Endodermal cell (in vitro differentiated cells): ENCODE measurements around the gene PRKACA. TPM values are rescaled to one million over a fixed set of nuclear protein-coding genes. Genes with fewer than 3 reads are reported as not detected.
A peak's percentile ranks its signal among the peaks of the same experiment; 100 is the strongest.
"Not testable (repeated sequence)": the region's sequence is repeated elsewhere in the genome, so short reads cannot be mapped to it uniquely, and the experiment has no call there.

Source experiments
- DNase-seq: peaks from one replicate; pipeline ENCODE4 v3.0.0-alpha.2; 2017
- H3K27ac ChIP-seq: 2 replicates; pipeline ENCODE4 v1.5.1; 2013; ENCODE audit warnings: mild to moderate bottlenecking, low read depth, low read length, moderate library complexity
- H3K27me3 ChIP-seq: 2 replicates; pipeline ENCODE4 v1.6.1; 2013; ENCODE audit warnings: mild to moderate bottlenecking, low read length, moderate library complexity; ENCODE audit not compliant: insufficient read depth, control insufficient read depth, poor library complexity, severe bottlenecking
- H3K36me3 ChIP-seq: 2 replicates; pipeline ENCODE4 v1.7.0; 2013; ENCODE audit warnings: mild to moderate bottlenecking, low read length, moderate library complexity; ENCODE audit not compliant: control insufficient read depth, insufficient read depth
- H3K4me1 ChIP-seq: one replicate; pipeline ENCODE4 v1.7.0; 2013; ENCODE audit warnings: low read length; ENCODE audit not compliant: control insufficient read depth, insufficient read depth
- H3K4me3 ChIP-seq: 2 replicates; pipeline ENCODE4 v1.5.1; 2013; ENCODE audit warnings: mild to moderate bottlenecking, low read length, moderate library complexity
- H3K9ac ChIP-seq: 2 replicates; pipeline ENCODE4 v1.6.1; 2013; ENCODE audit warnings: mild to moderate bottlenecking, low read length, moderate library complexity; ENCODE audit not compliant: poor library complexity, severe bottlenecking; ENCODE audit errors: extremely low read depth
- H3K9me3 ChIP-seq: 2 replicates; pipeline ENCODE4 v1.6.1; 2013; ENCODE audit warnings: mild to moderate bottlenecking, low read length, moderate library complexity; ENCODE audit not compliant: control insufficient read depth
- H3K27ac Mint-ChIP-seq: 2 replicates; pipeline ENCODE4 v1.8.0; 2020; ENCODE audit warnings: mixed read lengths
- H3K27me3 Mint-ChIP-seq: 2 replicates; pipeline ENCODE4 v1.8.0; 2021; ENCODE audit warnings: mild to moderate bottlenecking, mixed read lengths; ENCODE audit not compliant: insufficient read depth
- H3K36me3 Mint-ChIP-seq: 2 replicates; pipeline ENCODE4 v1.8.0; 2020; ENCODE audit warnings: low read depth, mixed read lengths
- H3K4me1 Mint-ChIP-seq: 2 replicates; pipeline ENCODE4 v1.8.0; 2020; ENCODE audit warnings: mixed read lengths
- H3K4me3 Mint-ChIP-seq: 2 replicates; pipeline ENCODE4 v1.8.0; 2020; ENCODE audit warnings: mild to moderate bottlenecking, moderate library complexity, mixed read lengths
- H3K9me3 Mint-ChIP-seq: 2 replicates; pipeline ENCODE4 v1.8.0; 2020; ENCODE audit warnings: mild to moderate bottlenecking, mixed read lengths
- WGBS, 2 experiments: methylation state at CpG; one replicate each; pipeline versions ENCODE4 v1.1.5 to v1.1.7; 2013; ENCODE audit warnings: missing lambda C conversion rate in 2 of 2, mixed read lengths in 1 of 2; ENCODE audit not compliant: insufficient coverage in 1 of 2, insufficient read length in 1 of 2; 5-methylcytosine and 5-hydroxymethylcytosine counted together
- total RNA-seq, 2 donors: library from RNA; stranded (reverse); fragmentation: NEBNext Ultra II Directional in 1 of 2; extraction: Animal tissue kit (Norgen Biotek cat#: 25700) in 1 of 2; gene quantifications; 2 replicates in 1 of 2; 3 replicates in 1 of 2; pipeline ENCODE4 v1.2.1, GENCODE V29; 2021
- TF ChIP-seq, protein P1 (sequence below): fragments of 200-600 bp; sonication (generic); conservative IDR thresholded peaks from 2 replicates; pipeline ENCODE4 v1.5.0; 2021; ENCODE audit warnings: antibody characterized with exemption, mild to moderate bottlenecking

The PRKACA gene
- total RNA-seq, 2 donors from 2014 or later = 62.1 to 73.8 TPM

DNA sequence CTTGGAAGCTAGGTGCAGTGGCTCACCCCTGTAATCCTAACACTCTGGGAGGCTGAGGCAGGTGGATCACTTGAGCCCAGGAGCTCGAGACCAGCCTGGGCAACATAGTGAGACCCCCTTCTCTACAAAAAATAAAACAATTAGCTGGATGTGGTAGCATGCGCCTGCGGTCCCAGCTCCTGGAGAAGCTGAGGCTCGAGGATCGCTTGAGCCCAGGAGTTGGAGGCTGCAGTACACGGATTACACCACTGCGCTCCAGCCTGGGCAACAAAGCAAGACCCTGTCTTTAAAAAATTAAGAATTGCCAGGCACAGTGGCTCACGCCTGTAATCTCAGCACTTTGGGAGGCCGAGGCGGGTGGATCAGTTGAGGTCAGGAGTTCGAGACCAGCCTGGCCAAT is 66.6 kb downstream of the PRKACA start:
- H3K4me3 ChIP-seq, H3K27ac ChIP-seq, H3K9ac ChIP-seq, H3K27me3 ChIP-seq, H3K4me1 Mint-ChIP-seq, H3K36me3 ChIP-seq, H3K4me3 Mint-ChIP-seq, H3K27ac Mint-ChIP-seq, H3K9me3 Mint-ChIP-seq, H3K4me1 ChIP-seq, DNase-seq, H3K9me3 ChIP-seq: not testable (repeated sequence)
- peaks cover 33% of the 10 kb centered on the region for H3K36me3 Mint-ChIP-seq
- WGBS, 2 experiments = 86 to 96% methylated on average over 11 of the region's 11 CpGs
- peaks cover 17% of the 10 kb centered on the region for H3K27me3 Mint-ChIP-seq
- TF ChIP-seq, protein P1, sequence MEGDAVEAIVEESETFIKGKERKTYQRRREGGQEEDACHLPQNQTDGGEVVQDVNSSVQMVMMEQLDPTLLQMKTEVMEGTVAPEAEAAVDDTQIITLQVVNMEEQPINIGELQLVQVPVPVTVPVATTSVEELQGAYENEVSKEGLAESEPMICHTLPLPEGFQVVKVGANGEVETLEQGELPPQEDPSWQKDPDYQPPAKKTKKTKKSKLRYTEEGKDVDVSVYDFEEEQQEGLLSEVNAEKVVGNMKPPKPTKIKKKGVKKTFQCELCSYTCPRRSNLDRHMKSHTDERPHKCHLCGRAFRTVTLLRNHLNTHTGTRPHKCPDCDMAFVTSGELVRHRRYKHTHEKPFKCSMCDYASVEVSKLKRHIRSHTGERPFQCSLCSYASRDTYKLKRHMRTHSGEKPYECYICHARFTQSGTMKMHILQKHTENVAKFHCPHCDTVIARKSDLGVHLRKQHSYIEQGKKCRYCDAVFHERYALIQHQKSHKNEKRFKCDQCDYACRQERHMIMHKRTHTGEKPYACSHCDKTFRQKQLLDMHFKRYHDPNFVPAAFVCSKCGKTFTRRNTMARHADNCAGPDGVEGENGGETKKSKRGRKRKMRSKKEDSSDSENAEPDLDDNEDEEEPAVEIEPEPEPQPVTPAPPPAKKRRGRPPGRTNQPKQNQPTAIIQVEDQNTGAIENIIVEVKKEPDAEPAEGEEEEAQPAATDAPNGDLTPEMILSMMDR = peak; percentile 30

DNA sequence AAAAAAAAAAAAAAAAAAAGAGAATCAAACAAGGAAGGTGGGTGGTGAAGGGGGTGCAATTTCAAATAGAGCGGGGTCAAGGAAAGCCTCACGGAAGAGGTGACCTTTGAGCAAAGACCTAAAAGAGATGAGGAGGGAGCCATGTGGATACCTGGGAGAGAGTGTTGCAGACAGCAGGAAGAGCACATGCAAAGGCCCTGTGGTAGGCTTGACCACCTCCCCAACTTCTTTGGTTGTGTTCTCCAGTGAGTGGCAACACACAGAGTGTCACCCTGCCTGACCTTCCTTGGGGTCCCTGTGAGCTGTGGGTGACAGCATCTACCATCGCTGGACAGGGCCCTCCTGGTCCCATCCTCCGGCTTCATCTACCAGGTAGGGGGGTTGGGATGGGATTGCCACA is 67.0 kb downstream of the PRKACA start:
- TF ChIP-seq, protein P1 = no peak
- no peak overlapping the region for H3K4me3 Mint-ChIP-seq
- H3K9me3 ChIP-seq = no peaks in the 10 kb centered on the region

DNA sequence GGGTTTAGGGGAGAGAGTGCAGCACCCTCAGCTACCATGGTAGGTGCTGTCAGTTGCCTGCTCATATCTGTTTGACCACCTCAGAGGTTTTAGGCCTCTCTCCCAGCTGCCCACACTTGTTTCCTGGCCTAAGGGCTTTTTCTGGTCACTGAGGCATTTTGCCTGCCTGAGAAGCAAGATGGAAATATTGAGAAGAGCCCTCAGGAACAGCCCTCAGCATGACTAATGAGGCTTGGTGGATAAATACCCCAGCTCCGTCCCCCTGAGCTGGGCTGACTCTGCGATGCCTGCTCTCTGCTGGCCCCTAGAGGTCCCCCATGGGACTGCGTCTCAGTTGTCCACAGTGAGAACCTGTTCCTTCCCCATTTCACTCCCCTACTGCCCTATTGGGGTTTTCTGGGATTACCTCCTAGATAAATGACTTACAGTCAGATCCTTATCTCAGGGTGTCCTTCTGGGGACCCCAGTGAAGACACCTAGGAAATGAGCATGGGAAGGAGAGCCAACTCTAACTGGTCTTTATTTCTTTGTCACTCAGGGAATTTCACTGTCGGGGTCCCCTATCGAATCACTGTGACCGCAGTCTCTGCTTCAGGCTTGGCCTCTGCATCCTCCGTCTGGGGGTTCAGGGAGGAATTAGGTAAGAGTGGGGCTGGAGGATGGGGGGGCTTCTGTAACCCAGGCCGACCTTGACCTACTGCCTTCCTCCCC is 69.0 kb downstream of the PRKACA start:
- Mint-ChIP-seq H3K36me3 (peaks cover 35% of the 10 kb centered on the region), H3K4me1 (no peaks in the 10 kb centered on the region), H3K9me3 (peaks cover 5% of the 10 kb centered on the region), H3K27me3 (peaks cover 2% of the 10 kb centered on the region), H3K4me3 (no peak overlapping the region), H3K27ac (no peak overlapping the region)
- Histone ChIP-seq H3K36me3 (peaks cover 8% of the 10 kb centered on the region), H3K4me1 (no peaks in the 10 kb centered on the region), H3K4me3 (no peak overlapping the region), H3K27ac (no peak overlapping the region), H3K9me3 (no peaks in the 10 kb centered on the region), H3K27me3 (no peaks in the 10 kb centered on the region), H3K9ac (no peak overlapping the region)
- DNase-seq = peak; percentile 95
- TF ChIP-seq, protein P1 = peak; percentile 94
- WGBS, 2 experiments = 64 to 75% methylated on average over 3 to 7 of the region's 8 CpGs

More for the DNA sequence above, 67.0 kb downstream of the PRKACA start:
- Mint-ChIP-seq H3K27me3 (peaks cover 15% of the 10 kb centered on the region), H3K27ac (no peak overlapping the region), H3K9me3 (peaks cover 5% of the 10 kb centered on the region), H3K36me3 (peaks cover 35% of the 10 kb centered on the region), H3K4me1 (no peaks in the 10 kb centered on the region)
- Histone ChIP-seq H3K4me1 (no peaks in the 10 kb centered on the region), H3K27ac (no peak overlapping the region), H3K9ac (no peak overlapping the region), H3K36me3 (peaks cover 8% of the 10 kb centered on the region), H3K27me3 (no peaks in the 10 kb centered on the region), H3K4me3 (no peak overlapping the region)
- WGBS, 2 experiments = 94 to 100% methylated on average over 2 to 4 of the region's 4 CpGs
- DNase-seq = no peak

DNA sequence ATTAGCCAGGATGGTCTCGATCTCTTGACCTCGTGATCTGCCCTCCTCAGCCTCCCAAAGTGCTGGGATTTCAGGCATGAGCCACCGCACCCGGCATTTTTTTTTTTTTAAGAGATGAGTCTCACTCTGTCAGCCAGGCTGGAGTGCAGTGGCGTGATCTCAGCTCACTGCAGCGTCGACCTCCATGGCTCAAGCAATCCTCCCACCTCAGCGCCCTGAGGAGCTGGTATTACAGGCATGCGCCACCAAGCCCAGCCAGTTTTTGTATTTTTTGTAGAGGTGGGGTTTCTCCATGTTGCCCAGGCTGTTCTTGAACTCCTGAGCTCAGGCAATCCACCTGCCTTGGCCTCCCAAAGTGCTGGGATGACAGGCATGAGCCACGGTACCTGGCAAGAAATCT is 69.7 kb downstream of the PRKACA start:
- not testable (repeated sequence) for H3K4me3 Mint-ChIP-seq, H3K27me3 Mint-ChIP-seq, H3K4me1 ChIP-seq, H3K27ac ChIP-seq, H3K4me3 ChIP-seq, H3K9ac ChIP-seq, H3K9me3 ChIP-seq, H3K27ac Mint-ChIP-seq, DNase-seq, H3K36me3 ChIP-seq, H3K4me1 Mint-ChIP-seq, H3K27me3 ChIP-seq, H3K9me3 Mint-ChIP-seq
- 88 to 95% methylated on average over 7 to 10 of the region's 10 CpGs for WGBS, 2 experiments
- peaks cover 36% of the 10 kb centered on the region for H3K36me3 Mint-ChIP-seq
